OCI-LY7 (cell line): ENCODE results near the gene FOXP3. TPM values are rescaled to one million over a fixed set of nuclear protein-coding genes. Genes with fewer than 3 reads are reported as not detected.

ENCODE experiments used
- BruUV-seq: library from RNA; stranded (reverse); fragments of 400-500 nt; replicated peaks from 2 replicates; lab custom pipeline; 2021; lab: Mats Ljungman, UMichigan
- CTCF ChIA-PET: fragments of 300-600 bp; sonication (Branson Sonifier 250); formaldehyde crosslinking; loops from one replicate; lab custom pipeline; 2022; ENCODE audit warnings: antibody characterized with exemption; ENCODE audit not compliant: unreplicated experiment; lab: Charles Lee
- POLR2A ChIA-PET: fragments of 300-600 bp; sonication (Branson Sonifier 250); formaldehyde crosslinking; loops from one replicate; lab custom pipeline; 2022; ENCODE audit warnings: antibody characterized with exemption; lab: Charles Lee
- DNase-seq: peaks from one replicate; pipeline ENCODE4 v3.0.0-alpha.2; 2015; ENCODE audit warnings: low spot score
- H2AFZ ChIP-seq: fragments of 200-600 bp; sonication (generic), shearing (Covaris generic); 2 replicates; pipeline ENCODE4 v1.6.1; 2014; ENCODE audit warnings: mild to moderate bottlenecking, antibody characterized with exemption, low read length, moderate library complexity
- H3K27ac ChIP-seq: fragments of 200-600 bp; sonication (generic); 2 replicates; pipeline ENCODE4 v1.5.1; 2014; ENCODE audit warnings: mixed run types, low read depth, mild to moderate bottlenecking, moderate library complexity, low read length, inconsistent platforms; ENCODE audit not compliant: poor library complexity, severe bottlenecking
- H3K36me3 ChIP-seq: fragments of 200-600 bp; sonication (generic); 2 replicates; pipeline ENCODE4 v1.6.1; 2014; ENCODE audit warnings: mild to moderate bottlenecking, antibody characterized with exemption, low read length, moderate library complexity, mixed read lengths; ENCODE audit not compliant: insufficient read depth
- H3K4me1 ChIP-seq: fragments of 200-600 bp; sonication (generic); 2 replicates; pipeline ENCODE4 v1.5.1; 2014; ENCODE audit warnings: mild to moderate bottlenecking, low read length; ENCODE audit not compliant: insufficient read depth, poor library complexity, severe bottlenecking
- H3K4me2 ChIP-seq: fragments of 200-600 bp; sonication (generic); 2 replicates; pipeline ENCODE4 v1.6.1; 2014; ENCODE audit warnings: mild to moderate bottlenecking, low read length
- H3K4me3 ChIP-seq: fragments of 200-600 bp; sonication (generic); 2 replicates; pipeline ENCODE4 v1.5.1; 2014; ENCODE audit warnings: mild to moderate bottlenecking, low read depth, low read length; ENCODE audit not compliant: poor library complexity, severe bottlenecking
- H3K79me2 ChIP-seq: fragments of 200-600 bp; sonication (generic); 2 replicates; pipeline ENCODE4 v1.6.1; 2016; ENCODE audit warnings: low read depth, mild to moderate bottlenecking, low read length, moderate library complexity, mixed read lengths; ENCODE audit not compliant: insufficient read depth
- H3K9me2 ChIP-seq: fragments of 200-600 bp; sonication (generic); 2 replicates; pipeline ENCODE4 v1.6.1; 2016; ENCODE audit warnings: mild to moderate bottlenecking, low read length, mixed read lengths; ENCODE audit not compliant: insufficient read depth
- H3K9me3 ChIP-seq: fragments of 200-600 bp; sonication (generic); 2 replicates; pipeline ENCODE4 v1.6.1; 2014; ENCODE audit warnings: mild to moderate bottlenecking, mixed run types, low read length, mixed read lengths
- H4K20me1 ChIP-seq: fragments of 200-600 bp; sonication (generic); 2 replicates; pipeline ENCODE4 v1.6.1; 2014; ENCODE audit warnings: mild to moderate bottlenecking, antibody characterized with exemption, low read length, moderate library complexity, mixed read lengths; ENCODE audit not compliant: insufficient read depth
- CTCF ChIP-seq: fragments of 200-600 bp; sonication (generic); conservative IDR thresholded peaks from 2 replicates; pipeline ENCODE4 v1.5.1; 2014; ENCODE audit warnings: mild to moderate bottlenecking, antibody characterized with exemption, low read length, moderate library complexity, mixed read lengths
- EZH2phosphoT487 ChIP-seq: fragments of 200-600 bp; sonication (generic); IDR thresholded peaks from 2 replicates; pipeline ENCODE4 v1.6.1; 2018; ENCODE audit warnings: low read depth, borderline replicate concordance, mild to moderate bottlenecking, mixed run types, antibody characterized with exemption, low read length, moderate library complexity, mixed read lengths
- intact Hi-C: fragments of 100-400 bp; cut with micrococcal nuclease; formaldehyde crosslinking; loops from one replicate; pipeline ENCODE4 v1.10.0; 2022; ENCODE audit not compliant: unreplicated experiment
- total RNA-seq, 2 experiments: library from RNA; depleted of rRNA in 1 of 2; stranded (reverse); fragments of >200 nt in 1 of 2; shearing (Covaris generic) in 1 of 2; gene quantifications; 2 replicates each; pipeline ENCODE4 v1.2.3, GENCODE V29; 2014 to 2022

The FOXP3 gene
- total RNA-seq, 2 experiments from 2014 or later, result 0.06 to 0.57 TPM

- Histone ChIP-seq H3K36me3 (no peaks in the 10 kb centered on the region), H3K9me3 (no peaks in the 10 kb centered on the region), H3K27ac (no peak overlapping the region), H2AFZ (no peak overlapping the region), H3K9me2 (no peaks in the 10 kb centered on the region), H4K20me1 (no peaks in the 10 kb centered on the region), H3K4me1 (no peaks in the 10 kb centered on the region), H3K4me2 (no peak overlapping the region), H3K79me2 (no peaks in the 10 kb centered on the region), H3K4me3 (no peak overlapping the region)
- ChIA-PET POLR2A (no interaction called here), CTCF (no interaction called here)
- TF ChIP-seq CTCF, result no peak
- TF ChIP-seq EZH2phosphoT487, result no peak
- no TSS peak for BruUV-seq
- intact Hi-C loops, result no loop called here
- no peak for DNase-seq
Observed at GRCh38 chrX:49292400-49293362, 28.2 kb upstream of the FOXP3 start.

GRCh38 chrX:49291615-49292337 is 27.3 kb upstream of the FOXP3 start:
- Histone ChIP-seq H3K4me1 (no peaks in the 10 kb centered on the region), H3K27ac (no peak overlapping the region), H4K20me1 (no peaks in the 10 kb centered on the region), H3K4me2 (no peak overlapping the region), H3K79me2 (no peaks in the 10 kb centered on the region), H3K36me3 (no peaks in the 10 kb centered on the region), H3K4me3 (no peak overlapping the region), H3K9me2 (no peaks in the 10 kb centered on the region), H3K9me3 (no peaks in the 10 kb centered on the region), H2AFZ (no peak overlapping the region)
- TF ChIP-seq EZH2phosphoT487 (no peak), CTCF (peak; percentile 75)
- BruUV-seq, result no TSS peak
- CTCF ChIA-PET, result interaction anchor here (0.6 kb wide), 1 partner anchor 1637 kb away, joined by 3 read pairs; no protein-coding TSS in a partner anchor
- intact Hi-C loops, result no loop called here
- peak; percentile 51 for DNase-seq
- POLR2A ChIA-PET, result interaction anchor here (0.6 kb wide), 1 partner anchor 698 kb away, joined by 3 read pairs; no protein-coding TSS in a partner anchor
